Kidney (tissue), 14 donors: ENCODE data around the gene NLRP14. TPM values are rescaled to one million over a fixed set of nuclear protein-coding genes. Genes with fewer than 3 reads are reported as not detected.

Experiments used
- DNase-seq, 5 donors: peaks; one replicate each; pipeline ENCODE4 v3.0.0-alpha.2; 2013 to 2020
- FAIRE-seq: peaks from 2 replicates; lab custom pipeline; 2012; peaks lifted over from hg19 to GRCh38; lab: Jason Lieb, UNC
- H3K27ac ChIP-seq, 2 donors: one replicate each; pipeline ENCODE4 v1.7.0; 2013; ENCODE audit warnings: low read depth in 2 of 2, low read length in 2 of 2, inconsistent platforms in 1 of 2
- H3K27me3 ChIP-seq: one replicate; pipeline ENCODE4 v1.7.1; 2013; ENCODE audit warnings: low read length, inconsistent platforms; ENCODE audit not compliant: control insufficient read depth, insufficient read depth
- H3K36me3 ChIP-seq, 3 donors: one replicate each; pipeline versions ENCODE4 v1.7.0 to v1.7.1; 2013; ENCODE audit warnings: low read length in 3 of 3, control low read depth in 1 of 3, inconsistent platforms in 1 of 3; ENCODE audit not compliant: insufficient read depth in 3 of 3, control insufficient read depth in 2 of 3
- H3K4me1 ChIP-seq, 3 donors: one replicate each; pipeline versions ENCODE4 v1.7.0 to v1.7.1; 2013; ENCODE audit warnings: low read length in 3 of 3, inconsistent platforms in 1 of 3, low read depth in 1 of 3; ENCODE audit not compliant: control insufficient read depth in 2 of 3, insufficient read depth in 2 of 3
- H3K4me3 ChIP-seq, 3 donors: one replicate each; pipeline versions ENCODE4 v1.7.0 to v1.8.1; 2013; ENCODE audit warnings: low read length in 3 of 3, control low read depth in 1 of 3, inconsistent platforms in 1 of 3
- H3K9ac ChIP-seq, 3 donors: one replicate each; pipeline versions ENCODE4 v1.7.0 to v1.7.1; 2013; ENCODE audit warnings: low read length in 3 of 3, control low read depth in 1 of 3, inconsistent platforms in 1 of 3
- H3K9me3 ChIP-seq, 3 donors: one replicate each; pipeline versions ENCODE4 v1.7.0 to v1.7.1; 2013; ENCODE audit warnings: low read length in 3 of 3, control low read depth in 1 of 3, inconsistent platforms in 1 of 3; ENCODE audit not compliant: control insufficient read depth in 2 of 3, insufficient read depth in 1 of 3
- CTCF ChIP-seq: IDR thresholded peaks from 3 replicates; pipeline ENCODE4 v1.5.1; 2012; ENCODE audit warnings: mild to moderate bottlenecking, moderate library complexity, borderline replicate concordance; ENCODE audit not compliant: insufficient read depth; ENCODE audit errors: extremely low read depth
- intact Hi-C: fragments of 100-400 bp; cut with DNase I; formaldehyde crosslinking; loops from one replicate; pipeline ENCODE4 v1.11.1; 2022
- polyA plus RNA-seq: library from polyadenylated mRNA; stranded (reverse); fragments of 350-450 nt; fragmentation: Illumina TruSeq; extraction: RNeasy Lipid Tissue Mini Kit (QIAGEN cat#74804); gene quantifications from one replicate; pipeline ENCODE4 v1.2.3, GENCODE V29; 2014; ENCODE audit warnings: low read depth, low replicate concordance; ENCODE audit not compliant: insufficient read depth
- total RNA-seq: library from RNA; stranded (reverse); fragmentation: NEBNext Ultra II Directional; extraction: Animal tissue kit (Norgen Biotek cat#: 25700); gene quantifications from one replicate; pipeline ENCODE4 v1.2.1, GENCODE V29; 2021
- donor health status: control.
- donor health status: control.
- donor health status: control.
- donor health status: control.
- donor health status: control.
- donor health status: DM: yes; HTN: yes; CAD: no.
- donor health status: Normal renal cell carcinoma (clear cell type).

The NLRP14 gene
- total and polyA plus RNA-seq, 2 donors from 2014 or later: 0.28 to 0.47 TPM

- FAIRE-seq (no peak), DNase-seq (no peak)
- H3K36me3 ChIP-seq: no peaks in the 10 kb centered on the region
- intact Hi-C loops: no loop called here
- H3K9ac ChIP-seq: no peak overlapping the region
- H3K4me3 ChIP-seq: no peak overlapping the region
- no peaks in the 10 kb centered on the region for H3K27me3 ChIP-seq
- no peaks in the 10 kb centered on the region for H3K9me3 ChIP-seq
- H3K4me1 ChIP-seq: no peaks in the 10 kb centered on the region
- H3K27ac ChIP-seq: no peak overlapping the region
- no peak for TF ChIP-seq CTCF
Measured at GRCh38 chr11:7080900-7081299, 60.6 kb downstream of the NLRP14 start.

- Histone ChIP-seq H3K27ac (no peak overlapping the region), H3K9ac (no peak overlapping the region), H3K4me3 (no peak overlapping the region), H3K36me3 (no peaks in the 10 kb centered on the region), H3K9me3 (no peaks in the 10 kb centered on the region), H3K27me3 (no peaks in the 10 kb centered on the region), H3K4me1 (no peaks in the 10 kb centered on the region)
- intact Hi-C loops: no loop called here
- FAIRE-seq (no peak), DNase-seq (no peak)
- TF ChIP-seq CTCF: no peak
Measured at GRCh38 chr11:7081441-7081840, 61.2 kb downstream of the NLRP14 start.

- H3K36me3 ChIP-seq: no peaks in the 10 kb centered on the region
- no peak for TF ChIP-seq CTCF
- H3K4me1 ChIP-seq: no peaks in the 10 kb centered on the region
- no peak for FAIRE-seq
- no peaks in the 10 kb centered on the region for H3K9me3 ChIP-seq
- DNase-seq: peak in 3 of 5 donors; percentile 9 to 69 (median 13)
- no peak within 1 kb of the TSS for H3K27ac ChIP-seq
- H3K4me3 ChIP-seq: no peak within 1 kb of the TSS
- intact Hi-C loops: no loop called here
- H3K9ac ChIP-seq: no peak within 1 kb of the TSS
- H3K27me3 ChIP-seq: no peaks in the 10 kb centered on the region
Measured at GRCh38 chr11:7088921-7089320, 68.6 kb downstream of the NLRP14 start, which contains the start of gene RBMXL2. TSS of gene RBMXL2 (plus strand) at chr11:7088998. CDS start at chr11:7089121, 123 bp downstream.
